K562 (cell line): Measurements from ENCODE around the gene CDC45. TPM values are rescaled to one million over a fixed set of nuclear protein-coding genes. Genes with fewer than 3 reads are reported as not detected.

Experiments used
- CHCHD3 ChIP-seq: fragments of 250-450 bp; sonication (Bioruptor Pico); IDR thresholded peaks from 2 replicates; pipeline ENCODE4 v2.1.2; 2022; ENCODE audit warnings: mild to moderate bottlenecking
- ELF4 ChIP-seq: fragments of 450-650 bp; formaldehyde crosslinking; IDR thresholded peaks from 2 replicates; pipeline ENCODE4 v1.4.0; 2022; ENCODE audit warnings: missing genetic modification characterization
- EZH2 ChIP-seq: IDR thresholded peaks from 2 replicates; pipeline ENCODE4 v1.6.1; 2012; ENCODE audit warnings: low read depth, mild to moderate bottlenecking, inconsistent platforms, low read length, borderline replicate concordance
- FOSL1 ChIP-seq: fragments of 200-800 bp; sonication (Bioruptor generic); conservative IDR thresholded peaks from 2 replicates; pipeline ENCODE4 v1.6.1; 2016; ENCODE audit warnings: missing genetic modification characterization, missing compliant biosample characterization
- HNRNPL ChIP-seq: fragments of 200-400 bp; formaldehyde crosslinking; IDR thresholded peaks from 2 replicates; pipeline ENCODE4 v1.6.1; 2017; ENCODE audit warnings: low read depth, mild to moderate bottlenecking, low read length
- KDM1A ChIP-seq, 2 experiments: fragments of 450-650 bp; IDR thresholded peaks; 2 replicates each; pipeline ENCODE4 v1.6.1; 2016; ENCODE audit warnings: mild to moderate bottlenecking in 2 of 2
- KDM5B ChIP-seq: fragments of 200-600 bp; sonication (generic); IDR thresholded peaks from 2 replicates; pipeline ENCODE4 v1.6.1; 2012; ENCODE audit warnings: low read depth, mild to moderate bottlenecking, moderate library complexity, low read length, control low read depth, inconsistent platforms; ENCODE audit not compliant: insufficient replicate concordance
- NFE2 ChIP-seq: IDR thresholded peaks from 2 replicates; pipeline ENCODE4 v1.6.1; 2014; ENCODE audit warnings: antibody characterized with exemption, low read depth
- PURB ChIP-seq: sonication (generic); formaldehyde crosslinking; IDR thresholded peaks from 2 replicates; pipeline ENCODE4 v1.9.0; 2021; ENCODE audit warnings: low read depth, mild to moderate bottlenecking, missing genetic modification reagents
- RAD21 ChIP-seq, 2 experiments: fragments of 250-450 bp in 1 of 2; fragments of 450-650 bp in 1 of 2; sonication (Bioruptor Pico) in 1 of 2; formaldehyde crosslinking in 1 of 2; IDR thresholded peaks in 1 of 2; conservative IDR thresholded peaks in 1 of 2; 2 replicates each; pipeline versions ENCODE4 v1.4.0 to v1.8.0; 2020 to 2022; ENCODE audit warnings: mild to moderate bottlenecking in 2 of 2, moderate library complexity in 1 of 2
- RFX5 ChIP-seq: IDR thresholded peaks from 2 replicates; pipeline ENCODE4 v1.6.1; 2011; ENCODE audit warnings: low read depth, mild to moderate bottlenecking, improper control_type of control experiment, low read length
- TCF7 ChIP-seq: sonication (generic); IDR thresholded peaks from 2 replicates; pipeline ENCODE4 v1.6.1; 2016; ENCODE audit warnings: antibody characterized with exemption, borderline replicate concordance
- TEAD2 ChIP-seq: fragments of 450-650 bp; IDR thresholded peaks from 2 replicates; pipeline ENCODE4 v1.6.1; 2016; ENCODE audit warnings: missing genetic modification characterization, control low read depth, missing compliant biosample characterization
- TRIM24 ChIP-seq, 2 experiments: fragments of 450-650 bp; IDR thresholded peaks; 2 replicates each; pipeline ENCODE4 v1.6.1; 2016
- ZEB2 ChIP-seq: fragments of 450-650 bp; IDR thresholded peaks from 2 replicates; pipeline ENCODE4 v1.6.1; 2016
- ZNF24 ChIP-seq: fragments of 450-650 bp; IDR thresholded peaks from 2 replicates; pipeline ENCODE4 v1.6.1; 2016
- polyA plus RNA-seq, 8 experiments: library from polyadenylated mRNA; depleted of rRNA in 4 of 8; stranded (reverse) in 5 of 8; unstranded in 3 of 8; fragments of >200 nt; fragmentation: Nextera tagmentation in 2 of 8; fragmentation: Illumina TruSeq in 1 of 8; extraction: Ambion mirVana in 2 of 8; extraction: Trizol in 1 of 8; gene quantifications; 2 replicates each; pipeline versions ENCODE4 v1.2.1 to v1.2.3, GENCODE V29; 2011 to 2014; ENCODE audit warnings: inconsistent platforms in 1 of 8, missing spikeins in 1 of 8
- total RNA-seq, 7 experiments: library from RNA; depleted of rRNA in 6 of 7; stranded (reverse); fragments of >200 nt in 6 of 7; fragmentation: Illumina TruSeq in 2 of 7; extraction: Trizol in 2 of 7; gene quantifications; 2 replicates each; pipeline versions ENCODE4 v1.2.1 to v1.2.3, GENCODE V29; 2011 to 2021; ENCODE audit warnings: low replicate concordance in 1 of 7
- TF ChIP-seq, protein P1 (sequence below): fragments of 250-450 bp; sonication (Bioruptor Pico); IDR thresholded peaks from 2 replicates; pipeline ENCODE4 v1.8.0; 2022; ENCODE audit warnings: moderate library complexity, mild to moderate bottlenecking, inconsistent platforms
- TF ChIP-seq, protein P2 (sequence below), 2 experiments: fragments of 450-650 bp; formaldehyde crosslinking in 1 of 2; IDR thresholded peaks; 2 replicates each; pipeline versions ENCODE4 v1.4.0 to v1.6.1; 2014 to 2020; ENCODE audit warnings: mild to moderate bottlenecking in 2 of 2, borderline replicate concordance in 1 of 2, low read depth in 1 of 2
- TF ChIP-seq, protein P3 (sequence below): fragments of 450-650 bp; formaldehyde crosslinking; IDR thresholded peaks from 2 replicates; pipeline ENCODE4 v1.4.0; 2020; ENCODE audit warnings: mild to moderate bottlenecking, mixed read lengths

CDC45 gene
- total and polyA plus RNA-seq, 9 of the 15 experiments (the other 6 are each of a cell fraction or from before 2014, with no cell fraction given) = 251 to 580 (median 410) TPM

DNA sequence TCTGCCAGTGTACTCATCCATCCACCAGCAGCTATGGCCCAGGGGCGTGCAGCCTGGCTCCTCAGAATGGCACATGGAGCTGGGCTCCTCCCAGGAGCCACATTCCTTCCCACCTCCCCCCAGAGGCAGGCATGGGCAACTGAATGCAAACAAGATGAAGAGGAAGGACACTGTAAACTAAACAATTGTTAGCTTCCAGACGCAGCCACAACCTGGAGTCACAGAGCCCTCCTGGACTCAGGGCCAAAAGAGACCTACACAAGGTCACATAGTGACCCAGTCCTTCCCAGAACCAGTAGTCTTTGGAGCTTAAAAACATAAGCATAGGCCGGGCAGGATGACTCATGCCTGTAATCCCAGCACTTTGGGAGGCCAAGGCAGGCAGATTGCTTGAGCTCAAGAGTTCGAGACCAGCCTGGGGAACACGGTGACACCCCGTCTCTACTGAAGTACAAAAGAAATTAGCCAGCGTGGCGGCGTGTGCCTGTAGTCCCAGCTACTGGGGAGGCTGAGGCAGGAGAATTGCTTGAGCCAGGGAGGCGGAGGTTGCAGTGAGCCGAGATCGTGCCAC is 75.2 kb downstream of the CDC45 start (continued):
- no peak for TF ChIP-seq CHCHD3 (CRISPR knock-in tag)
- TF ChIP-seq, protein P1, sequence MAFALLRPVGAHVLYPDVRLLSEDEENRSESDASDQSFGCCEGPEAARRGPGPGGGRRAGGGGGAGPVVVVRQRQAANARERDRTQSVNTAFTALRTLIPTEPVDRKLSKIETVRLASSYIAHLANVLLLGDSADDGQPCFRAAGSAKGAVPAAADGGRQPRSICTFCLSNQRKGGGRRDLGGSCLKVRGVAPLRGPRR (CRISPR knock-in tag) = no peak
- no peak for TF ChIP-seq NFE2
- TF ChIP-seq TRIM24 (IDR thresholded peaks at IDR 0.05) = no peak
- TF ChIP-seq, protein P2, sequence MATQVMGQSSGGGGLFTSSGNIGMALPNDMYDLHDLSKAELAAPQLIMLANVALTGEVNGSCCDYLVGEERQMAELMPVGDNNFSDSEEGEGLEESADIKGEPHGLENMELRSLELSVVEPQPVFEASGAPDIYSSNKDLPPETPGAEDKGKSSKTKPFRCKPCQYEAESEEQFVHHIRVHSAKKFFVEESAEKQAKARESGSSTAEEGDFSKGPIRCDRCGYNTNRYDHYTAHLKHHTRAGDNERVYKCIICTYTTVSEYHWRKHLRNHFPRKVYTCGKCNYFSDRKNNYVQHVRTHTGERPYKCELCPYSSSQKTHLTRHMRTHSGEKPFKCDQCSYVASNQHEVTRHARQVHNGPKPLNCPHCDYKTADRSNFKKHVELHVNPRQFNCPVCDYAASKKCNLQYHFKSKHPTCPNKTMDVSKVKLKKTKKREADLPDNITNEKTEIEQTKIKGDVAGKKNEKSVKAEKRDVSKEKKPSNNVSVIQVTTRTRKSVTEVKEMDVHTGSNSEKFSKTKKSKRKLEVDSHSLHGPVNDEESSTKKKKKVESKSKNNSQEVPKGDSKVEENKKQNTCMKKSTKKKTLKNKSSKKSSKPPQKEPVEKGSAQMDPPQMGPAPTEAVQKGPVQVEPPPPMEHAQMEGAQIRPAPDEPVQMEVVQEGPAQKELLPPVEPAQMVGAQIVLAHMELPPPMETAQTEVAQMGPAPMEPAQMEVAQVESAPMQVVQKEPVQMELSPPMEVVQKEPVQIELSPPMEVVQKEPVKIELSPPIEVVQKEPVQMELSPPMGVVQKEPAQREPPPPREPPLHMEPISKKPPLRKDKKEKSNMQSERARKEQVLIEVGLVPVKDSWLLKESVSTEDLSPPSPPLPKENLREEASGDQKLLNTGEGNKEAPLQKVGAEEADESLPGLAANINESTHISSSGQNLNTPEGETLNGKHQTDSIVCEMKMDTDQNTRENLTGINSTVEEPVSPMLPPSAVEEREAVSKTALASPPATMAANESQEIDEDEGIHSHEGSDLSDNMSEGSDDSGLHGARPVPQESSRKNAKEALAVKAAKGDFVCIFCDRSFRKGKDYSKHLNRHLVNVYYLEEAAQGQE (IDR thresholded peaks at IDR 0.05; ENCODE audit: borderline replicate concordance) = no peak
- TF ChIP-seq, protein P2 (CRISPR knock-in tag; IDR thresholded peaks at IDR 0.05; ENCODE audit: low read depth) = no peak
- peak; percentile 63; the same call in 1 of the 2 replicates for TF ChIP-seq PURB (CRISPR knock-in tag)
- no peak for TF ChIP-seq KDM1A (IDR thresholded peaks at IDR 0.05)
- TF ChIP-seq HNRNPL = no peak
- TF ChIP-seq TEAD2 (tag) = peak; percentile 56; the same call in 1 of the 2 replicates
- no peak for TF ChIP-seq KDM5B
- no peak for TF ChIP-seq ZEB2
- no peak for TF ChIP-seq RFX5
- TF ChIP-seq TCF7 = no peak
- TF ChIP-seq EZH2 = no peak
- no peak for TF ChIP-seq ZNF24
- peak; percentile 70 for TF ChIP-seq FOSL1
- TF ChIP-seq RAD21 (CRISPR knock-in tag; conservative IDR thresholded peaks at IDR 0.05 in 1 of 2, IDR thresholded peaks at IDR 0.05 in 1 of 2) = peak in 1 of 2 experiments; percentile 1; a peak in 1 of 4 replicates
- TF ChIP-seq, protein P3, sequence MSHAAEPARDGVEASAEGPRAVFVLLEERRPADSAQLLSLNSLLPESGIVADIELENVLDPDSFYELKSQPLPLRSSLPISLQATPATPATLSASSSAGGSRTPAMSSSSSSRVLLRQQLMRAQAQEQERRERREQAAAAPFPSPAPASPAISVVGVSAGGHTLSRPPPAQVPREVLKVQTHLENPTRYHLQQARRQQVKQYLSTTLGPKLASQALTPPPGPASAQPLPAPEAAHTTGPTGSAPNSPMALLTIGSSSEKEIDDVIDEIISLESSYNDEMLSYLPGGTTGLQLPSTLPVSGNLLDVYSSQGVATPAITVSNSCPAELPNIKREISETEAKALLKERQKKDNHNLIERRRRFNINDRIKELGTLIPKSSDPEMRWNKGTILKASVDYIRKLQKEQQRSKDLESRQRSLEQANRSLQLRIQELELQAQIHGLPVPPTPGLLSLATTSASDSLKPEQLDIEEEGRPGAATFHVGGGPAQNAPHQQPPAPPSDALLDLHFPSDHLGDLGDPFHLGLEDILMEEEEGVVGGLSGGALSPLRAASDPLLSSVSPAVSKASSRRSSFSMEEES (CRISPR knock-in tag) = no peak
- TF ChIP-seq ELF4 (CRISPR knock-in tag) = no peak
